Measurements from ENCODE around the gene OR5AU1.

The OR5AU1 gene

DNA sequence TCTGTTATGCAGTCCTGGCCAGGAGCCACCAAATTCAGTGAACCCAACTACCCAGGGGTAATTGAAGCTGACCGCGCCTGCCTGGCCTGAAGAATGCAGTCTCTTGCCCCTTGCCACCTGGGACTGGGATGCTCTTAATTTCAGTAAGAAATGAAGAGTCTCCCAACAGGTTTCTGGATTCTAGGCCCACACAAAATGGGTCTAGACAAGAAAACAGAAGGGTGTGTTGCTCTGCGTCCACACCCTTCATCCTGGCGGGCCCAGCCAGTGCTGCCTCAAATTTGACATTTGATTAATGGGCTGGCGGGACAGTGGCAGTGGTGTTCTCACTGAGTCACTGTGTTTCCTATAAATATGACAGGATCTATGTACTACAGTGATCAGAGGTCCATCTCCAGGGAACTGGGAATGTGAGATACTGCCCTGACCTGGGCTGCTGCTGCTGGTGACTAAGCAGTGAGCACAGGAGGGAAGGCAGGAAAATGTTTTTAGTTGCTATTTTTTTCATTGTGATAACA is 48.5 kb downstream of the OR5AU1 start:
- Mint-ChIP-seq H3K36me3 (ENCODE audit: low read depth) (no peaks in the 10 kb centered on the region), H3K9me3 (no peaks in the 10 kb centered on the region), H3K4me3 (no peak overlapping the region), H3K27me3 (ENCODE audit: low read depth) (no peaks in the 10 kb centered on the region), H3K27ac (no peak overlapping the region), H3K4me1 (ENCODE audit: low read depth) (peaks cover 25% of the 10 kb centered on the region)
- no peak for DNase-seq (ENCODE audit: low spot score)

DNA sequence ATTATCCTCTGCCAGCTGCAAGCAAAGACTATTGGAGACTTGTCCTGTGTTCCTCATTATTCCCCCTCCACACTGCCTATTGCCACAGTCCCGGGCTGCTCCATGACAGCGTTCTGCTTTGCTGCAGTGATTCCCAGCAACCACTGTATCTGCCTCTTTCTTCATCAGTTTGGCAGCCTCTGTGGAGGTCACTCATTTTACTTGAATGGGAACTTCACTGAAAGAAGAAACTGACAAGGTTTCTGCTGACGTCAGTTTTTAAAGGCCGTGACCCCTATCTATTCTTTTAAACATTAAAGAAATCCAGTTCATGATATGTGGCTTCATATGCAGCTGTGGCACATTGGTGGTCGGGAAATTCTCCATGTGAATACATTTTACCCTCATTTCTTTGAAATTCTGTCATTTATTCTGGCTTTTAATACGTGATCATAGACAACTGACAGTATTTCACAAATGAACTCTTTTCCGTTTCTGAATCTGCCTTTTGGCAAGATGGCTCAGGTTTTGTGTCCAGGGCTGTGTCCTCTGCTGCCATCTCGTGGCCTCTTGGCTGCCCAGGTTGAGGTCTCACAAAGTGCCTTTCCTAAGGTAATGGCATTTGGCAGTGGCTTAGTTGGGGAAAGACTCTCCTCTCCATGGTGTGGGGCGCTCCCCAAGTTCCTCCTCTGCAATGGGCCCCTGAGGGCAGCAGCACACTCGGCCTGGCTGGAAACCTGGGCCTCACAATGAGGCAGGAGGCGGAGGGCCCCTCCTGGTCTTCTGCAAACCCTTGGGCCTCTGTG is 49.2 kb downstream of the OR5AU1 start:
- peaks cover 32% of the 10 kb centered on the region for H3K4me1 Mint-ChIP-seq (ENCODE audit: low read depth)
- DNase-seq (ENCODE audit: low spot score) = peak; percentile 72
- H3K27me3 Mint-ChIP-seq (ENCODE audit: low read depth) = no peaks in the 10 kb centered on the region
- peak overlapping the region; percentile 28 for H3K4me3 Mint-ChIP-seq
- no peaks in the 10 kb centered on the region for H3K9me3 Mint-ChIP-seq
- no peak overlapping the region for H3K27ac Mint-ChIP-seq
- H3K36me3 Mint-ChIP-seq (ENCODE audit: low read depth) = no peaks in the 10 kb centered on the region

DNA sequence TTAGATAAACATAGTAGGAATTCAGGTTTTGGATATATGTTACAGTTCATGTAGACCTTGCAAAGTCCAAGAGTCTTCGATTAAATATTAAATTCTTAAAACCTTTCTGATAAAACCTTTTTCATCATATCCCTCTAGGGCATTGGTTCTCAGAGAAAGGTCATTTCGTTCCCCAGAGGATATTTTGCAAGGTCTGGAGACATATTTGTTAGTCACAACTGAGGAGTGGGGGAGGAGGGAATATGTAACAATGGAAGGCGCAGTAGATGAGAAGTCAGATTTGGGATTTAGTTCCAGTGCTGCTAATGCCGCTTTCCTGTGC is 49.7 kb downstream of the OR5AU1 start:
- Mint-ChIP-seq H3K9me3 (no peaks in the 10 kb centered on the region), H3K4me3 (no peak overlapping the region), H3K27me3 (ENCODE audit: low read depth) (no peaks in the 10 kb centered on the region), H3K4me1 (ENCODE audit: low read depth) (peaks cover 32% of the 10 kb centered on the region), H3K36me3 (ENCODE audit: low read depth) (no peaks in the 10 kb centered on the region), H3K27ac (no peak overlapping the region)
- DNase-seq (ENCODE audit: low spot score) = no peak

DNA sequence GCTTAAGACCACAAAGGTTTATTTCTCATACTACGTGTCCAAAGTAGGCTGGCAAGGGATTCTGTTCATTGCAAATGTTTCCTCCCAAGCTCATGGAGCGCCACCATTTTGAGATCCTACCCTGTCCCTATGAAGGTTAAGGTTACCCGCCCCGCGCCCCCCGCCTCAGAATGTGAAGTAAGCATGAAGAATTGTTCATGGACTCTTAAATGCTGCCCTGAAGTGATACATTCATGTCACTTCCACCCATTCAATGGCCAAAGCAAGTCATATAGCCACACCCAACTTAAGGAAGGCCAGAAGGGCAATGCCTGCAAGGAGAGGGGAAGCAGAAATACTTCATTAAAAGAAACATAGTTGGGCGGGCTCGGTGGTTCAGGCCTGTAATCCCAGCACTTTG is 50.8 kb downstream of the OR5AU1 start:
- Mint-ChIP-seq H3K27ac (no peak overlapping the region), H3K4me3 (peak overlapping the region; percentile 89), H3K9me3 (no peaks in the 10 kb centered on the region)

More for the DNA sequence above, 50.8 kb downstream of the OR5AU1 start:
- no peaks in the 10 kb centered on the region for H3K27me3 Mint-ChIP-seq (ENCODE audit: low read depth)
- H3K4me1 Mint-ChIP-seq (ENCODE audit: low read depth) = peaks cover 35% of the 10 kb centered on the region
- H3K36me3 Mint-ChIP-seq (ENCODE audit: low read depth) = no peaks in the 10 kb centered on the region
- DNase-seq (ENCODE audit: low spot score) = no peak
